CD4-positive, alpha-beta T cell (primary cell): ENCODE results near the gene VEGFB. TPM values are rescaled to one million over a fixed set of nuclear protein-coding genes. Genes with fewer than 3 reads are reported as not detected.

Source experiments
- ATAC-seq: fragments of 200-7000 bp; cut with Tn5 transposase; one replicate; pipeline ENCODE4 v1.10.0; 2022; ENCODE audit warnings: mild to moderate bottlenecking; ENCODE audit not compliant: poor library complexity
- CTCF ChIA-PET: fragments of 350-600 bp; sonication (Branson Sonifier 250); formaldehyde crosslinking; loops from one replicate; lab custom pipeline; 2021; ENCODE audit warnings: antibody characterized with exemption, inconsistent platforms; lab: Charles Lee
- POLR2A ChIA-PET: fragments of 350-600 bp; sonication (Branson Sonifier 250); formaldehyde crosslinking; loops from one replicate; lab custom pipeline; 2021; ENCODE audit warnings: antibody characterized with exemption, inconsistent platforms; lab: Charles Lee
- DNase-seq, 14 experiments: peaks; one replicate each; pipeline ENCODE4 v3.0.0-alpha.2; 2013 to 2020; ENCODE audit warnings: mixed read lengths in 2 of 14
- H3K27ac ChIP-seq, 2 donors: one replicate each; pipeline versions ENCODE4 v1.5.1 to v1.7.0; 2013; ENCODE audit warnings: low read length in 2 of 2, low read depth in 1 of 2, mild to moderate bottlenecking in 1 of 2
- H3K27me3 ChIP-seq, 2 experiments: 1 replicate in 1 of 2; 2 replicates in 1 of 2; pipeline versions ENCODE4 v1.6.1 to v1.7.0; 2013; ENCODE audit warnings: low read length in 2 of 2, control low read depth in 1 of 2, mild to moderate bottlenecking in 1 of 2, moderate library complexity in 1 of 2; ENCODE audit not compliant: insufficient read depth in 2 of 2, control insufficient read depth in 1 of 2
- H3K36me3 ChIP-seq: one replicate; pipeline ENCODE4 v1.6.1; 2013; ENCODE audit warnings: low read length, control low read depth; ENCODE audit not compliant: insufficient read depth
- H3K4me1 ChIP-seq: one replicate; pipeline ENCODE4 v1.6.1; 2013; ENCODE audit warnings: low read length, control low read depth; ENCODE audit not compliant: insufficient read depth
- H3K4me3 ChIP-seq: one replicate; pipeline ENCODE4 v1.5.1; 2013; ENCODE audit warnings: mild to moderate bottlenecking, low read length, moderate library complexity
- H3K9me3 ChIP-seq, 2 experiments: 1 replicate in 1 of 2; 2 replicates in 1 of 2; pipeline versions ENCODE4 v1.6.1 to v1.7.0; 2013; ENCODE audit warnings: low read length in 2 of 2, mild to moderate bottlenecking in 2 of 2, control low read depth in 1 of 2, moderate library complexity in 1 of 2; ENCODE audit not compliant: control insufficient read depth in 1 of 2, insufficient read depth in 1 of 2
- H3K27ac Mint-ChIP-seq: one replicate; pipeline ENCODE4 v1.8.0; 2020; ENCODE audit warnings: mixed read lengths
- H3K27me3 Mint-ChIP-seq: one replicate; pipeline ENCODE4 v1.8.0; 2021; ENCODE audit warnings: mixed read lengths
- H3K36me3 Mint-ChIP-seq: one replicate; pipeline ENCODE4 v1.8.0; 2021; ENCODE audit warnings: low read depth, mixed read lengths
- H3K4me1 Mint-ChIP-seq: one replicate; pipeline ENCODE4 v1.8.0; 2021; ENCODE audit warnings: low read depth, mixed read lengths
- H3K4me3 Mint-ChIP-seq: one replicate; pipeline ENCODE4 v1.8.0; 2020; ENCODE audit warnings: mild to moderate bottlenecking, mixed read lengths
- H3K9me3 Mint-ChIP-seq: one replicate; pipeline ENCODE4 v1.8.0; 2020; ENCODE audit warnings: mixed read lengths
- CTCF ChIP-seq: fragments of 200-600 bp; IDR thresholded peaks from one replicate; pipeline ENCODE4 v1.8.0; 2022; ENCODE audit warnings: antibody characterized with exemption, mild to moderate bottlenecking
- intact Hi-C, 2 experiments: fragments of 100-400 bp; cut with DNase I in 1 of 2; cut with micrococcal nuclease in 1 of 2; formaldehyde crosslinking; loops; one replicate each; pipeline versions ENCODE4 v1.15.1 to v1.9.0; 2023 to 2025; cut with DNase I, micrococcal nuclease
- total RNA-seq, 174 experiments: library from RNA in 2 of 174; stranded (reverse) in 2 of 174; gene quantifications; one replicate each; pipeline ENCODE4 v1.2.3 and lab custom pipeline; 2021 to 2026

The VEGFB gene
- total RNA-seq, 2 experiments from 2014 or later = 39.7 to 48.7 TPM

GRCh38 chr11:64238999-64239398 lies 4.6 kb downstream of the VEGFB start:
- Histone ChIP-seq H3K27ac (peak overlapping the region; percentile 7 to 29), H3K36me3 (peaks cover 19% of the 10 kb centered on the region), H3K27me3 (no peaks in the 10 kb centered on the region), H3K4me3 (no peak overlapping the region), H3K9me3 (no peaks in the 10 kb centered on the region), H3K4me1 (peaks cover 59% of the 10 kb centered on the region)
- Mint-ChIP-seq H3K4me1 (peaks cover 39% of the 10 kb centered on the region), H3K27me3 (no peaks in the 10 kb centered on the region), H3K9me3 (no peaks in the 10 kb centered on the region), H3K4me3 (peak overlapping the region; percentile 51), H3K27ac (peak overlapping the region; percentile 100), H3K36me3 (peaks cover 36% of the 10 kb centered on the region)
- intact Hi-C loops = no loop called here
- no peak for ATAC-seq
- TF ChIP-seq CTCF = no peak
- ChIA-PET CTCF (interaction anchor here (1.2 kb wide), 1 partner anchor 66 kb away, joined by 3 read pairs; no protein-coding TSS in a partner anchor), POLR2A (interaction anchor here (0.6 to 5.5 kb wide), 4 partner anchors 9 to 572 kb away, joined by 3 to 69 read pairs (median 4); partner anchors contain the start of genes DNAJC4, PRDX5 and TRMT112)
- DNase-seq = peak in 1 of 14 experiments; percentile 34

- TF ChIP-seq CTCF = no peak
- CTCF ChIA-PET = interaction anchor here (1.0 to 1.9 kb wide), 4 partner anchors 8 to 102 kb away, joined by 3 to 10 read pairs (median 3); partner anchors contain the start of gene PLCB3
- H3K9me3 Mint-ChIP-seq = no peaks in the 10 kb centered on the region
- no peaks in the 10 kb centered on the region for H3K27me3 ChIP-seq
- ATAC-seq (no peak), DNase-seq (peak in 3 of 14 experiments; percentile 40 to 81 (median 69))
- H3K36me3 Mint-ChIP-seq = peaks cover 36% of the 10 kb centered on the region
- peaks cover 22% of the 10 kb centered on the region for H3K36me3 ChIP-seq
- peak overlapping the region; percentile 97 to 100 for H3K27ac ChIP-seq
- peaks cover 39% of the 10 kb centered on the region for H3K4me1 Mint-ChIP-seq
- H3K9me3 ChIP-seq = no peaks in the 10 kb centered on the region
- H3K27ac Mint-ChIP-seq = peak overlapping the region; percentile 100
- peak overlapping the region; percentile 98 for H3K4me3 Mint-ChIP-seq
- intact Hi-C loops = loop anchor here (2.0 to 5.0 kb wide), 4 partner anchors 13 to 65 kb away; partner anchors contain the start of genes FERMT3 (in 2 of the 2), BAD (in 1 of the 2), ESRRA (in 1 of the 2) and GPR137 (in 1 of the 2)
- H3K4me3 ChIP-seq = peak overlapping the region; percentile 80
- POLR2A ChIA-PET = interaction anchor here (0.6 to 5.5 kb wide), 6 partner anchors 10 to 78 kb away, joined by 3 to 69 read pairs (median 15); partner anchors contain the start of genes DNAJC4, FERMT3, PRDX5 and STIP1
- H3K4me1 ChIP-seq = peaks cover 59% of the 10 kb centered on the region
- H3K27me3 Mint-ChIP-seq = no peaks in the 10 kb centered on the region
Observed at GRCh38 chr11:64239662-64240434, 5.5 kb downstream of the VEGFB start.

GRCh38 chr11:64240435-64241240 lies 6.3 kb downstream of the VEGFB start, which contains the start of gene FKBP2:
Gene FKBP2, plus strand, starts transcription at chr11:64241095. Its CDS starts 1,293 bp downstream, at chr11:64242388.
- ChIA-PET CTCF (interaction anchor here (0.9 to 1.9 kb wide), 7 partner anchors 9 to 102 kb away, joined by 3 to 10 read pairs (median 4); partner anchors contain the start of genes NUDT22, PLCB3 and TRPT1), POLR2A (interaction anchor here (0.6 to 5.5 kb wide), 22 partner anchors 9 to 1588 kb away, joined by 3 to 69 read pairs (median 5); partner anchors contain the start of genes BAD, CCDC88B, DNAJC4 and FERMT3)
- Mint-ChIP-seq H3K27me3 (no peaks in the 10 kb centered on the region), H3K27ac (peak within 1 kb of the TSS; percentile 100), H3K9me3 (no peaks in the 10 kb centered on the region), H3K36me3 (peaks cover 32% of the 10 kb centered on the region), H3K4me1 (peaks cover 40% of the 10 kb centered on the region), H3K4me3 (peak within 1 kb of the TSS; percentile 98)
- TF ChIP-seq CTCF = no peak
- ATAC-seq = peak; percentile 66
- no peaks in the 10 kb centered on the region for H3K27me3 ChIP-seq
- no peaks in the 10 kb centered on the region for H3K9me3 ChIP-seq
- H3K27ac ChIP-seq = peak within 1 kb of the TSS; percentile 97 to 100
- DNase-seq = peak; percentile 92 to 100 (median 97)
- intact Hi-C loops = loop anchor here (1.0 to 5.0 kb wide), 7 partner anchors 10 to 64 kb away; partner anchors contain the start of genes DNAJC4 (in 2 of the 2), FERMT3 (in 2 of the 2), GPR137 (in 2 of the 2) and BAD (in 1 of the 2)
- peaks cover 22% of the 10 kb centered on the region for H3K36me3 ChIP-seq
- peaks cover 59% of the 10 kb centered on the region for H3K4me1 ChIP-seq
- H3K4me3 ChIP-seq = peak within 1 kb of the TSS; percentile 80
